Measurements from ENCODE around the gene ELF5.

Gene ELF5

DNA sequence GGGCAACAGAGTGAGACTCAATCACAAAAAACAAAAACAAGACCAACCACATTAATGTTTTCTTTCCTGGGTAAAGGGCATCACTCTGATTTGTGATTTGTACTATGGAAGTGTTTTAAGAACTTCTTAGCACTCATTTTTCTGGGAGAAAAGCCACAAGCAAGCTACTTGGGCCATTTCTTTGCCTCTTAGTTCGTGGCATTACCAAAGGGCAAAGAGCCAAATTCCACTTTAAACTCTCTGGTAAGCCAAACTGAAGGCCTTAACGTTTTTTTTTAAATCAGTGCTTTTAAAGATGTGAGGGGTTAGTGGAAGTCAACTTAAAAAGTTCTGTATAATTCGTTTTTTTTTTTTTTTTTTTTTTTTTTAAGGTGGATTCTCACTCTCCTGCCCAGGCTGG lies 37.9 kb downstream of the ELF5 start:
- H3K4me1 ChIP-seq (ENCODE audit: control insufficient read depth, insufficient read depth, low read length), result no peaks in the 10 kb centered on the region; the same call in 1 of the 2 replicates
- CTCF ChIA-PET, result interaction anchor here (1.0 to 1.5 kb wide), 3 partner anchors 8 to 110 kb away, joined by 3 to 6 read pairs (median 3); no protein-coding TSS in a partner anchor
- H3K27ac ChIP-seq (ENCODE audit: extremely low read depth, low read depth, low read length), result no peak overlapping the region
- POLR2A ChIA-PET, result interaction anchor here (0.6 kb wide), 1 partner anchor 177 kb away, joined by 4 read pairs; no protein-coding TSS in a partner anchor
- H3K9me3 ChIP-seq (ENCODE audit: control insufficient read depth, insufficient read depth, low read depth, low read length), result no peaks in the 10 kb centered on the region
- H3K4me3 ChIP-seq (ENCODE audit: low read depth, low read length), result no peak overlapping the region
- TF ChIP-seq ZNF837 (tag by site-specific recombination; IDR thresholded peaks at IDR 0.05) (no peak), YY1 (tag by site-specific recombination; IDR thresholded peaks at IDR 0.05) (no peak), OVOL3 (tag by site-specific recombination; IDR thresholded peaks at IDR 0.05) (no peak)
- peaks cover 4 to 17% of the 10 kb centered on the region in 2 experiments; a peak in 2 of 3 replicates for H3K36me3 ChIP-seq (ENCODE audit: control insufficient read depth in 2 of 2, insufficient read depth in 1 of 2, low read length in 2 of 2)

GRCh38 chr11:34473603-34474169 lies 39.9 kb downstream of the ELF5 start:
- no peaks in the 10 kb centered on the region for H3K4me1 ChIP-seq (ENCODE audit: control insufficient read depth, insufficient read depth, low read length)
- H3K4me3 ChIP-seq (ENCODE audit: low read depth, low read length), result no peak overlapping the region
- no peak overlapping the region for H3K27ac ChIP-seq (ENCODE audit: extremely low read depth, low read depth, low read length)
- TF ChIP-seq, protein P1, sequence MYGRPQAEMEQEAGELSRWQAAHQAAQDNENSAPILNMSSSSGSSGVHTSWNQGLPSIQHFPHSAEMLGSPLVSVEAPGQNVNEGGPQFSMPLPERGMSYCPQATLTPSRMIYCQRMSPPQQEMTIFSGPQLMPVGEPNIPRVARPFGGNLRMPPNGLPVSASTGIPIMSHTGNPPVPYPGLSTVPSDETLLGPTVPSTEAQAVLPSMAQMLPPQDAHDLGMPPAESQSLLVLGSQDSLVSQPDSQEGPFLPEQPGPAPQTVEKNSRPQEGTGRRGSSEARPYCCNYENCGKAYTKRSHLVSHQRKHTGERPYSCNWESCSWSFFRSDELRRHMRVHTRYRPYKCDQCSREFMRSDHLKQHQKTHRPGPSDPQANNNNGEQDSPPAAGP (tag by site-specific recombination; IDR thresholded peaks at IDR 0.05), result no peak
- no peak for TF ChIP-seq ZBTB17 (tag by site-specific recombination; IDR thresholded peaks at IDR 0.05)
- TF ChIP-seq ZNF664 (tag by site-specific recombination; IDR thresholded peaks at IDR 0.05), result 0 out of 2 replicates have a peak, but pooled peaks have one; percentile 12
- no peak for TF ChIP-seq ZNF692 (tag by site-specific recombination; IDR thresholded peaks at IDR 0.05)
- H3K9me3 ChIP-seq (ENCODE audit: control insufficient read depth, insufficient read depth, low read depth, low read length), result no peaks in the 10 kb centered on the region
- POLR2A ChIA-PET, result no interaction called here
- peaks cover 4 to 35% of the 10 kb centered on the region in 2 experiments; a peak in 2 of 3 replicates for H3K36me3 ChIP-seq (ENCODE audit: control insufficient read depth in 2 of 2, insufficient read depth in 1 of 2, low read length in 2 of 2)
- CTCF ChIA-PET, result no interaction called here

- no peak for TF ChIP-seq ZNF335 (tag by site-specific recombination; conservative IDR thresholded peaks at IDR 0.05)
- TF ChIP-seq ZNF488 (tag by site-specific recombination; IDR thresholded peaks at IDR 0.05), result no peak
- TF ChIP-seq ZNF138 (tag by site-specific recombination; IDR thresholded peaks at IDR 0.05; ENCODE audit: borderline replicate concordance), result no peak
- no peak for TF ChIP-seq ZNF214 (tag by site-specific recombination; IDR thresholded peaks at IDR 0.05; ENCODE audit: borderline replicate concordance)
- no peak for TF ChIP-seq REPIN1 (tag by site-specific recombination; IDR thresholded peaks at IDR 0.05; ENCODE audit: low read depth)
- no peak for TF ChIP-seq TRIM28 (IDR thresholded peaks at IDR 0.05; ENCODE audit: borderline replicate concordance, low read length)
- CTCF ChIA-PET, result interaction anchor here (0.6 to 3.4 kb wide), 16 partner anchors 8 to 564 kb away, joined by 3 to 33 read pairs (median 4); no protein-coding TSS in a partner anchor
- Histone ChIP-seq H3K9me3 (ENCODE audit: control insufficient read depth, insufficient read depth, low read depth, low read length) (no peaks in the 10 kb centered on the region; the same call in 1 of the 2 replicates), H3K4me3 (ENCODE audit: low read depth, low read length) (no peak overlapping the region), H3K36me3 (ENCODE audit: control insufficient read depth in 2 of 2, insufficient read depth in 1 of 2, low read length in 2 of 2) (peaks cover 11 to 67% of the 10 kb centered on the region in 2 experiments), H3K27ac (ENCODE audit: extremely low read depth, low read depth, low read length) (no peak overlapping the region), H3K4me1 (ENCODE audit: control insufficient read depth, insufficient read depth, low read length) (no peaks in the 10 kb centered on the region)
- POLR2A ChIA-PET, result no interaction called here
These were observed 45.3 kb downstream of the ELF5 start for GRCh38 chr11:34468209-34468841.
